Osteocyte (in vitro differentiated cells): ENCODE data around the gene APOBEC3F. TPM values are rescaled to one million over a fixed set of nuclear protein-coding genes. Genes with fewer than 3 reads are reported as not detected.
"Not testable (repeated sequence)": the region's sequence is repeated elsewhere in the genome, so short reads cannot be mapped to it uniquely, and the experiment has no call there.

Source experiments
- DNase-seq: peaks from one replicate; pipeline ENCODE4 v3.0.0; 2021; ENCODE audit warnings: mixed read lengths; ENCODE audit not compliant: unreplicated experiment; ENCODE audit errors: extremely low spot score
- H3K27ac Mint-ChIP-seq: one replicate; pipeline ENCODE4 v1.8.0; 2021; ENCODE audit warnings: mild to moderate bottlenecking, mixed read lengths; ENCODE audit not compliant: unreplicated experiment
- H3K27me3 Mint-ChIP-seq: one replicate; pipeline ENCODE4 v1.8.0; 2021; ENCODE audit warnings: mixed read lengths; ENCODE audit not compliant: unreplicated experiment
- H3K36me3 Mint-ChIP-seq: one replicate; pipeline ENCODE4 v1.8.0; 2021; ENCODE audit warnings: mixed read lengths; ENCODE audit not compliant: unreplicated experiment
- H3K4me1 Mint-ChIP-seq: one replicate; pipeline ENCODE4 v1.8.0; 2021; ENCODE audit warnings: mixed read lengths; ENCODE audit not compliant: unreplicated experiment
- H3K4me3 Mint-ChIP-seq: one replicate; pipeline ENCODE4 v1.8.0; 2021; ENCODE audit warnings: mild to moderate bottlenecking, moderate library complexity, mixed read lengths; ENCODE audit not compliant: unreplicated experiment
- H3K9me3 Mint-ChIP-seq: one replicate; pipeline ENCODE4 v1.8.0; 2021; ENCODE audit warnings: mixed read lengths; ENCODE audit not compliant: unreplicated experiment
- CTCF ChIP-seq: fragments of 200-600 bp; sonication (generic); IDR thresholded peaks from 2 replicates; pipeline ENCODE4 v1.5.0; 2021; ENCODE audit warnings: antibody characterized with exemption, mild to moderate bottlenecking, moderate library complexity
- total RNA-seq: library from RNA; stranded (reverse); gene quantifications from 2 replicates; pipeline ENCODE4 v1.2.1, GENCODE V29; 2021

Gene APOBEC3F
- total RNA-seq, 1 donor from 2014 or later: 9.9 TPM

- peaks cover 6% of the 10 kb centered on the region for H3K36me3 Mint-ChIP-seq
- peak overlapping the region; percentile 86 for H3K4me3 Mint-ChIP-seq
- no peak for TF ChIP-seq CTCF
- no peaks in the 10 kb centered on the region for H3K27me3 Mint-ChIP-seq
- no peaks in the 10 kb centered on the region for H3K9me3 Mint-ChIP-seq
- peak overlapping the region; percentile 91 for H3K27ac Mint-ChIP-seq
- H3K4me1 Mint-ChIP-seq: peaks cover 14% of the 10 kb centered on the region
- no peak for DNase-seq
These were observed 1.2 kb downstream of the APOBEC3F start for GRCh38 chr22:39041908-39042307.

GRCh38 chr22:39043063-39043462 lies 2.4 kb downstream of the APOBEC3F start:
- peaks cover 14% of the 10 kb centered on the region for H3K4me1 Mint-ChIP-seq
- DNase-seq, H3K4me3 Mint-ChIP-seq, H3K27ac Mint-ChIP-seq, H3K36me3 Mint-ChIP-seq, H3K9me3 Mint-ChIP-seq, H3K27me3 Mint-ChIP-seq: not testable (repeated sequence)

- H3K4me1 Mint-ChIP-seq: peaks cover 14% of the 10 kb centered on the region
- not testable (repeated sequence) for H3K36me3 Mint-ChIP-seq, H3K9me3 Mint-ChIP-seq, H3K4me3 Mint-ChIP-seq, DNase-seq, H3K27ac Mint-ChIP-seq, H3K27me3 Mint-ChIP-seq
These were observed 4.5 kb downstream of the APOBEC3F start for GRCh38 chr22:39045136-39045535.

GRCh38 chr22:39049486-39049885 lies 8.8 kb downstream of the APOBEC3F start:
- H3K36me3 Mint-ChIP-seq, H3K9me3 Mint-ChIP-seq, H3K27me3 Mint-ChIP-seq, H3K4me1 Mint-ChIP-seq, H3K4me3 Mint-ChIP-seq, DNase-seq, H3K27ac Mint-ChIP-seq: not testable (repeated sequence)

GRCh38 chr22:39051844-39052495 lies 11.3 kb downstream of the APOBEC3F start:
- H3K9me3 Mint-ChIP-seq, H3K27ac Mint-ChIP-seq, DNase-seq, H3K36me3 Mint-ChIP-seq, H3K27me3 Mint-ChIP-seq, H3K4me3 Mint-ChIP-seq, H3K4me1 Mint-ChIP-seq: not testable (repeated sequence)

GRCh38 chr22:39055658-39056057 lies 15.0 kb downstream of the APOBEC3F start:
- H3K36me3 Mint-ChIP-seq: no peaks in the 10 kb centered on the region
- H3K4me3 Mint-ChIP-seq: no peak overlapping the region
- peaks cover 5% of the 10 kb centered on the region for H3K4me1 Mint-ChIP-seq
- no peaks in the 10 kb centered on the region for H3K27me3 Mint-ChIP-seq
- H3K9me3 Mint-ChIP-seq: no peaks in the 10 kb centered on the region
- no peak for TF ChIP-seq CTCF
- no peak overlapping the region for H3K27ac Mint-ChIP-seq
- DNase-seq: no peak

GRCh38 chr22:39061290-39061689 lies 20.6 kb downstream of the APOBEC3F start:
- H3K9me3 Mint-ChIP-seq, H3K27me3 Mint-ChIP-seq, H3K4me1 Mint-ChIP-seq, H3K4me3 Mint-ChIP-seq, H3K27ac Mint-ChIP-seq, DNase-seq, H3K36me3 Mint-ChIP-seq: not testable (repeated sequence)

GRCh38 chr22:39061951-39062350 lies 21.3 kb downstream of the APOBEC3F start:
- H3K27ac Mint-ChIP-seq, H3K4me3 Mint-ChIP-seq, H3K27me3 Mint-ChIP-seq, H3K4me1 Mint-ChIP-seq, H3K36me3 Mint-ChIP-seq, H3K9me3 Mint-ChIP-seq, DNase-seq: not testable (repeated sequence)

- not testable (repeated sequence) for H3K36me3 Mint-ChIP-seq, H3K9me3 Mint-ChIP-seq, H3K4me3 Mint-ChIP-seq, H3K27me3 Mint-ChIP-seq, H3K4me1 Mint-ChIP-seq, H3K27ac Mint-ChIP-seq, DNase-seq
These were observed 23.2 kb downstream of the APOBEC3F start for GRCh38 chr22:39063904-39064303.

GRCh38 chr22:39066442-39067276 lies 26.0 kb downstream of the APOBEC3F start:
- not testable (repeated sequence) for H3K36me3 Mint-ChIP-seq, H3K4me3 Mint-ChIP-seq, H3K27ac Mint-ChIP-seq, H3K9me3 Mint-ChIP-seq, H3K4me1 Mint-ChIP-seq, H3K27me3 Mint-ChIP-seq, DNase-seq
